GM18502 (cell line): Measurements from ENCODE around the gene PLD1.

ENCODE experiments used
- ATAC-seq: cut with Tn5 transposase; IDR thresholded peaks from one replicate; pipeline ENCODE4 v1.9.1; 2021; ENCODE audit warnings: mild to moderate bottlenecking; ENCODE audit not compliant: unreplicated experiment, poor library complexity

PLD1 gene

DNA sequence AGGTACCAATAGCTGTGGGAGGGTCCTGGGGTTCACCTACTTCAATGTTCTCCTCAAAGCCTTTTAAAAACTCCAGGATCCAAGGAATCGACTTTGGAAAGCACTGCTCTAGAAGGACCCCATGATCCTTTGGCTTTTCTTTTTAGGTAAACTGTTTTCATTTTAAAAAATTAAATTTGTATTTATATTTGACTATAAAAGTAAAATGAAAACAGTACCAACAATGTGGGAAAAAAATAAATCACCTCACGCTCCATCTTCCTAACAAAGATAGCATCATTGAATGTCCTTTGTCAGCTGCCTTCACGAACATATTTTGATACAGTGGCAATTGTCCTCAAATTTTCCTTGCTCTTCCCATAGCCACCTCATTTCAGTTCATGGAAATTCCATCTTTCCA is 127.5 kb downstream of the PLD1 start:
- ATAC-seq, result no peak

DNA sequence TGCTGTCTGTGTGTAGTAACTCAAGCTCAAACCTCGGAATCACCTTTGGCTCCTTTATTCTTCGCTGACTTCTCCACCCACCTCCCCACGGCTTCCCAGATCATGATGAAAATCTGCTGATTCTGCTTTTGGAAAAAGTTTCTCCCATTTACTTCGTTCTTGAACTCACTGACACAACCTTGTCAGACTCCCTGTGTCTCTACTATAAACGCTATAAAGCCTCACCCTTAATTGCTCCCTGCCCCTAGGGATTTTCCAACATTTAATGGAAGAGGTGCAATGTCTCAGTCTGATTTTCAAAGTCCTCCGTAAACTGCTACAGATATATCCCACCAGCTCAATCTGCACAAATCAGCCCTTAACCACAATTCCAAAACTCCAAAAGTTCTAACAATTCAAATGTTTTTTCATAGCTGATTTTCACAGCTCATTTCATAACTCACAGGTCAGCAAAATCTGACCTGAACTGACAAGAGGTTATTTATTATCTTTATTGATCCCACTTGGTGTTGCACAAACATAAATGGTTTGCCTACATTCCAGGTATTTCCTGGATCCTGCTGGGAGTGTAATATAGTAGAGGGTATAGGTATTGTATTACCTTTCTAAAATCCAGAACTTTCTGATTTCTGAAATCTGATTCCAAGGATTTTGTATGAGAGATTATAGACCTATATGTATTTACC is 129.4 kb downstream of the PLD1 start:
- ATAC-seq, result no peak

DNA sequence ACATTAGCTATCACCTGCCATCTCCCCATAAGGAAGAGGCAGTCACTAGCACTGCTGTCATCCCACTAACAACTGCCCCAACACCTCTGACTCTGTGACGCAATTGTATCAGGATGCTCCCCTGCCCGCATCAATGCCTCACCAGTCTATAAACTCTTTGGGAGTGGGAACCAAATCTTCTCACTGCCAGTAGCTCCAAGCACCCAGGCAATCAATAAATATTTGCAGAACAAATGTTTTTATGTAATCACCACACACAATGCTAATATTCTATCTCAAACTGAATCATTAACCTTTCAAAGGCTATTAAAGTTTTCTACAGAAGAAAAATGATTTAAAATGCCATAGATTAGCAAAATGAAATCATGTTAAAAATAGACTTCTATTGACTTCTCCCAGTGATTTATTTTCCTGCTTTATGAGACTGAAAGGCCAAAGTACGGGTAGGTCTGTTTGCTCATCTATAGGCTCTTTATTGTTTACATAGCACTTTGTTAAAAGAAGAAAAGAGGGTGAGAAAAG is 131.3 kb downstream of the PLD1 start:
- ATAC-seq, result no peak

DNA sequence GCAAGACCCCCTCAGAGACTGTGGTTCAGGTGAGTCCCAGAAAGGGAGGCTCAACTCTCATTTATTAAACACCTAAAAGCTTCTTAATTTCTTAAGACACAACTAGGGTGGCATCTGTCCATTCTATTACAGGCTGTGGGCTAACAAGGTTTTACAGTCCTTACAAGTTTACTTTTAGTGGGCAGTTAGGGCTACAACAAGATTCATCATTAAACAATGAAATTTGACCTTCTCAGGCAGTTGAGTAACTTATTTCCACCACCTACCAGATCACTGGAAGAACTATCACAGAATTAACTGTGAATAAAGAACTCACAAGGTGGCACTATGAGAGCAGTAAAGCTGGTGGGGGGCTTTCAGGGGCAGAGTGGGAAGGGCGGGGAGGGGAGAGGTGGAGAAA is 132.6 kb downstream of the PLD1 start:
- no peak for ATAC-seq

DNA sequence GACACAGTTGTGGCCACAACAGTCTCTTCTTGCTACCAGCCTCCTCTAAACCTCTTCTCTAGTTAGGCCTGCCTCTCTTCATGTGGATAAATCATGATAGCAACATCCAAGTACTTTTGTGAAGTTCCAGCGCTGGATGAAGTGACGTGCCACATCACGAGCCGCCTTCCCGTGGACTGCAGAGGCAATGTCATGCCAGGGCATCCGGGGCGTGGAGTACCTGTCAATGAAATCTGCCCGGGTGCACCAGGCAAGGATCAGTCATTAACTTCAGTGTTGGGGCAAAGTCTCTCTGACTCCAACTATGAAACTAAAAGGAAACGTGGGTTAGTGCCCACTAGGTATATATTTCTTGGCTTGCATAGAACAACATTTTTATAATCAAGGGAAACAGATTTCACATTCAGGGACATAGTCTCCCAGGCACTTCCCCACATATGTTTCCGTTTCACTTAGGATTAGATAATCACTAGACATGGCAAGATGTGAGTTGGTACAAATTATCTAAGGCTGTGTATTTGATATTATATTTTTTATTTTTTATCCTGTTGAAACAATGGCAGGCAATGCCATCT is 133.6 kb downstream of the PLD1 start:
- ATAC-seq, result no peak

DNA sequence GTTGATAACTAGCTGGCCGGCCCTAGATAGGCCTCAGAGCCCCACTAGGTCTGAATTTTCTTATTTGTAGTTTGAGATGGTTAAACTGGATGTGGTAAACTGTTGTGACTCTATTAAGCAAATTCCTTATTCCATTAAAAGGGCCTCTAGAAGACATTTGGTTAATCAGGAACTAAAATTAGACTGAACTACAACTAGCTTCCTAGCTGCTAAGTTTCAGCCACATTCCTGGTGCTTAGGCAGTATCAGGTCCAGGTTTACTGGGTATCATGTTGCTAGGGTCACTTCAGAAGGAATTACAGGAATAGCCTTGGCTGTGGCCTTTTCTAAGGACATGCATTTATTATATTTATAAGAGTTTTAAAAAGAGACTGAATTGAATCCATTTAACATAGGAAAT is 136.3 kb downstream of the PLD1 start:
- no peak for ATAC-seq

DNA sequence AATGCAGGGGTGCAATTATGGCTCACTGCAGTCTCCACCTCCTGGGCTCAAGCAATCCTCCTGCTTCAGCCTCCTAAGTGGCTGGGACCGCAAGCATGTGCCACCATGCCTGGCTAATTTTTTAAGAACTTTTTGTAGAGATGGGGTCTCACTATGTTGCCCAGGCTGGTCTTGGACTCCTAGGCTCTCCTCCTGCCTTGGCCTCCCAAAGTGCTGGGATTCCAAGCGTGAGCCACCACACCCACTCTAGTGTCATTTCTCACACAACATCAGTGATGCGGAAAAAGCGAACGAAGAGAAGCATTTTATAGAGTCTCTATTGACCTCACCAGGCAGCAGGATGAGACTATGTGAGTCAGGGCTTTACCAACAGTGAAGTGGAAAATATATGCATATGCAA is 137.7 kb downstream of the PLD1 start:
- ATAC-seq, result no peak

DNA sequence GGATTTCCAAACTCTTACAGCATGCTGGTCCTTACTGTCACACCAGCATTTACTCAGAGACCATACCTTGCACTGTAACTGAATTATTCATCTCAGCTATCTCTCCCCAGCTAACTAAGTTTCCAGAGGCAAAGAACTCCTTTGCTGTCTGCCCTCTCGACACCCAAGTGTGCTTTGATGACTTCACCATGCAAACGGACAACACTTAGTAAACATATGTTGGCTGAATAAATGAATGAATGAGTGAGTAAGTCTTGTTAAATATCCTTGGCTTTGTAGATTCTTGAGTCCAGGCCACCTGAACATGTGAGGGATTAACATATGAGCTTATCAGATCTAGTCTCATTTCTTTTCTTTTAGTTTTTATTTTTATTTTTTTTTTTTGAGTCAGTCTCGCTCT is 138.2 kb downstream of the PLD1 start:
- ATAC-seq, result no peak

DNA sequence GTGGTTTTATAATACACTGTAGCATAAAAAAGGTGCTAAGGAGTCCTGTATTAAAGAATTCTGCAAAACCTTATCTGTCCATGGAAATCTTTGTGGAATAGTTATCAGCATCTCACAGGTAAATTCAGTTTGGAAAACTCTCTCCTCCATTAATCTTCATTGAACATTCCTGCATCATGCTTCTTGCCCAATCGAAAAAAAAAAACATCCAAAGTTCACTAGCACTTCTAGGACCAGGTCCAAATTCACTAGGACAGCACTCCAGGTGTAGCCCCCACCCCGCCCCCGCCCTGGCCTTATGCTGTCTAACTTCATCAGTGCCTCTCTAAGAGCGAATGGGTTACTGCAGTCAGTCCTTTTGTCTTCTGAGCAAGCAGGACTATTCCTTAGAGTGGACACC is 138.6 kb downstream of the PLD1 start:
- no peak for ATAC-seq

DNA sequence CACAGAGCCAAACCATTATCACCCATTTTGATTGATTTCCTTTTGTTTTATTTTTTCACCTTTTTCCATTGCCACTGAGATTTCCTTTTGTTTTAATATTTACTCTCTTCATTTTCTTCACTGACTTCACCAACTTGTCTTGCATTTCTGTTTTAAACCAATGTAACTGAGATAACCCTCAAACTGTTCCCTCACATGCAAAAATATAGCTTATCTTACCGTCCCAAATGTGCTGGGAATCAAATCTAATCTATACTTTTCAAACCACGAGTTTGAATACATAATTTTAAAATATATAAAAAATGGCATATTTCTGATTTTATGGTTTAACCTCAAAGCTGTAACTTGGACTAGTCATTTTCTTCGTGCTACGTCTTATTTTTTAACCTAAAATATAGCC is 143.8 kb downstream of the PLD1 start:
- no peak for ATAC-seq

DNA sequence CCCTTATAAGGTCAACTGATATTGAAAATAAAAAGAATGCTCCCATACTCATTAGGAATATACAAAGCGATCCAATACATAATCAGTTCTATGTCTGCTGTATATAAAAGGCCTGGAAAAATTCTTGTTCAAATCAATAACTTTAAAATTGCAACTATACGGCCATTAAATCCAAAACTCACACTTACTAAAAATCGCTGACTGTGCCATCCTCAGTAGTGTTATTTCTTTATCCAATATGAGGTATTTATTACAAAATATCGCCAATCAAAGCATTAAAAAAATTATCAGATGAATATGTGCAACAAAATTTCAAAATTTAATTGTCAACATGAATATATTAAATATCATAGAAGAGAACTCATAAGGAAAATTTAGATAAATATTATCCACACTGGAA is 146.5 kb downstream of the PLD1 start:
- ATAC-seq, result no peak

DNA sequence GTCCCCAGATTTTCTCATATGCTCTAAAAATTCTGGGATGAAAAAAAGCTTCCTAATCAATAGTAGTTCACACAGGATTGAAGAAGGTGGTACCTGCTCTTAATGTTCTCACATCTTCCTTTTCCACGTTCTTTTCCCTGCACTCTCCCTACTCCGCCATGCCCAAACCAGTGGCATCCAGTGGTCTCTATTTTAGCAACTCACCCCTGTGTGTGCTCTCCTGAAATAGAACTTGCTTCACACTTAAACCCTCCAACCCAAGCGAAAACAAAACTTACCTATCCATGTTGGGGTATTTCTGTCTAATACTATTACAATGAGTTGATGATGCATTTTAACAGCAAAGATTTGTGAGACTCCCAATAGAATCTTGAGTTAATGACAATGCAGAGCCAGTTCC is 148.8 kb downstream of the PLD1 start:
- no peak for ATAC-seq

DNA sequence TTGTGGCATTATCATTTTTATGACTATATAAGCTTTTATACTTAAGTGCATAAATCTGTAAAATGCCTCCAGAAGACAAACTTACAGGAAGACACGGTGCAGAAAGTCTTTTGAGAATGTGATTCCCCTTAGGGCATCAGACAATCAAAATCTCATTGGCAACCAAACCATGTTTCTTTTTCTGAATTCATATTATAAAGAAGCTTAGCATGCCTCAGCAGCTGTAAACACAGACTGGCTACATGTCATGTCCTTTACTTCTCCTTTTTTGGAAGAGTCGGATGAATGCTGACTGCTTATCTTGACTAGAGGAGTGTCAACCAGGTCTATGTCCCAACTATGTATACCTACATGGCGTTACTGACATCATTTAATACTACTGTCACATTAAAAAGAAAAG is 150.1 kb downstream of the PLD1 start:
- ATAC-seq, result no peak

DNA sequence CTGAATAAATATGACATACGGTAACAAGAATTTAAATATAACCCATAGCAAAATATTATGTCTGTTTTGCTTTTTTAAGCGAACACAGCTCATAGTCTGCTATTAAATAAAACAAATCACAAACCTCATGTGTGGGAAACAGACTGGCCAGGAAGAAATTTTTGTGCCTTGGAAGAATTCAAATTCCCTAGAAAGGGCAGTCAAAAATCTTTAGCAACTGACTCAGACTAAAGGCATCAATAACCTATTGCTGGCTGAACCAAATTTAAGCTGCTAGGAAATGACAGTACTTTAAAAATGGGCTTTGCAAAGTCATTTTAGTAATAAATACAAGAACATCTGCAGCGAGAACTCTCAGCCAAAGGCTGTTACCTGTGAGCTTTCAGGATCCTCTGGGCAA is 151.4 kb downstream of the PLD1 start:
- no peak for ATAC-seq

DNA sequence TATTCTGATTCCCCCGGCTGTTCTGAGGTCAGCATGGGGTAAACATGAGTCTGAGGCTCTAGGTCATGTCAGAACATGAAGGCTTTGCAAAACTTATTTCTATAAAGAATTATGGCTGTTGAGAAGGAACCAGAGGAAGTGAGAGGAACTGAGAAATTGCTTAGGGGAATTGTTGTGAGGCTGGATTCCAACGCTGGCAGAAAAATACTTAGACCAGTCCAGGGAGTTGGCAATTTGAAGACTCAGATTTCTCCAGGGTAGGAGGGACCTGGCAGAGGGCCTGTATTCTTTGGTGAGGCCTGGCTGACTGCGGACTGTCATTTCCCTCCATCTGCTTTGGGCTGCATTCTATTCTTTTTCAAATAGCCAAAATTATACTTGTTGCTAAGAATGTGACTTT is 155.5 kb downstream of the PLD1 start:
- ATAC-seq, result no peak

DNA sequence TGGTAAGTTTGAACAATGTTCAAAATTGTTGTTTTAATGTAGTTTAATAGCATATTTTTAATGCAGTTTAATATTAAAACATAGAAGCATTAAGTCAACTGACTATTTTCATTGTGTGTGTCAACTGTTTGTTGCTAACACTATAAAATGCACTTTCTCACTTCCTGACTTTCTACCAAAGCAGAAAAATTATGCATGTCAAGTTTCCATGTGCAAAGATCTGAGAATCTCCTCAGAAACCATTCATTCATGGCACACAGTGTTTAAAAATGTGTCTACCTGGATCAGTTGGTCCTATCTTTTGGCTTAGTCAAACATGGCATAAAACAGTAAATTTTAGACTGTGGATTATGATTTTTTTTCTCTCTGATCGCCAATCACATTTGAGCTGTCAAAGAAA is 156.0 kb downstream of the PLD1 start:
- ATAC-seq, result no peak

DNA sequence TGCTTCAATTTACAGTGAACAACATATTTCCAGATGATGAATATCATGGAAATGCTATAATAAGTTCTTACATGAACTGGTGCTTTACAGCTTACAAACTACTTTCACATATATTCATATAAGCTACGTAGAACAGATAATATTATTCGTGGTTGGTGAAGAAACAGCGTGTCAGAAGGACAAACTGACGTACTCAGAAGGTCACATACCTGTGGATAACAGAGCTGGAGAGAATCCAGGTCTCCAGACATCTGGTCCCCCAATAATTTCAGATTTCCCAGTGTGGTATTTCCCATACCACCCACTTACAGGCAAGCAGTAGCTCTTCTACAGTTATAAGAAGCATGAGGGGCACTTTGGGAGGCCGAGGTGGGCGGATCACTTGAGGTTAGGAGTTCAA is 156.6 kb downstream of the PLD1 start:
- ATAC-seq, result no peak

DNA sequence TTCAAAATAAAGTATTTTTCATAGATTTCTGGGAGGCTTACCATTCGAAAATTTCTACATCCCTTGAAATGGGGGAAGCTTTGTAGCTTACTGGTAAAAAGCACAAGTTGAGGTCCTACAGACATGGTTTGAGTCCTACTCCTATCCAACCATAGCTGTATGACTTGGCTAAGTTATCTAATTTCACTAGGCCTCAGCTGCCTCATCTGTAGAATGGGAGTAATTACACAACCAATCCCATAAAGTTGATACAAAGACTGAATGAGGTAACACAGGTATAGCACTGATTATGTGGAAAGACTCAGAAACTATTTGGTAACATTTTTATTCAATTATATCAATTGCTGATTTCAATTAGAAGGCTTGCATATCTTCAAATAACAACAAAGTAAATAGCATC is 157.4 kb downstream of the PLD1 start:
- ATAC-seq, result no peak

DNA sequence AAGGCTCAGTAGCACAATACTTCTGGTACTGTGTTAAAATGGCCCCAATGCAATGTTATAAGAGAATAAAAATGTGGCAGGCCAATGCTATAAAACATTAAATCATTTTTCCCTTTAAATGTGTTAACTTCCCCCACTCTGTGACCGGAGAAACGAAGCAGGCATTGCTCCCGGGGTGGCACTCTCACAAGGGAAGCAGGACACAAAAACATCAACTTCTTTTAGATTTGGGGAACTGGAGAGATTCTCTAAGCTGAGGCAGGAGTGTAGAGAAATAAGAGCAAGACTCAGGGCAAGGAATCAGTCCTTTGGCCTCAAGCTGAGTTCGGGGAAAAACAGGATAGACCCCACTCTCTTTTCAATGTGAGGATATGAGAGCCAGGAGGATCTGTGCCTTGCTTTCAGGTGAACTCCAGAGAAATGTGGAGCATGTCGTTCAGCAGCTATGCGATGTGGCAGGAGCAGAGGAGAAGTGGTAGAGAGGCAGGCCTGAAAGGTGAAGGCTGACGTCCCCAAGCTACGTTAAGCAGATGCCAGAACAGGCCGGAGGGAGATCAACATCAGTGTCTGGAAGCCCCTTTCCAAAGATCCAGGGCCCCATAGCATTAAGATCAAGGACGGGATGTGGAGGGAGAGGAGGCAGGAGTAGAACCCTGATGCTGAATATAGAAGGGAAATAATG is 160.2 kb downstream of the PLD1 start:
- ATAC-seq, result no peak

DNA sequence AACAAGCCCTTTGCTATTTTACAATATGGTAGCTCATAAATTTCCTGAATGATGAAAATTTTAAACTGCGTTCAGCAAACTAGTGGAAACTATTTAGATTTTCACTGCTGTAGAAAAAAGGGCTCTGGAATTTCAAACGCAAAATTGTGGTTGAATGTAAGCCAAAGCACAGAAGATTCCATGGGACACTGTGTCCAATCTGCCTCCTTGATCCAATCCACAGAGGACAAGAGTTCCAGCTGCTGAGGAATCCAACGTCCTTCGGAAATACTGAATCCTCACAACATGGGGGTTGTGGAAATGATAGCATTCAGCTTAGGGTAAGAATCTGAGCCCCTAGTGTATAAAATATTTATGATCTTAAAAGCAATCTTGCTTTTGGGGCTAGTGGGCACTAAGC is 161.0 kb downstream of the PLD1 start:
- ATAC-seq, result no peak

DNA sequence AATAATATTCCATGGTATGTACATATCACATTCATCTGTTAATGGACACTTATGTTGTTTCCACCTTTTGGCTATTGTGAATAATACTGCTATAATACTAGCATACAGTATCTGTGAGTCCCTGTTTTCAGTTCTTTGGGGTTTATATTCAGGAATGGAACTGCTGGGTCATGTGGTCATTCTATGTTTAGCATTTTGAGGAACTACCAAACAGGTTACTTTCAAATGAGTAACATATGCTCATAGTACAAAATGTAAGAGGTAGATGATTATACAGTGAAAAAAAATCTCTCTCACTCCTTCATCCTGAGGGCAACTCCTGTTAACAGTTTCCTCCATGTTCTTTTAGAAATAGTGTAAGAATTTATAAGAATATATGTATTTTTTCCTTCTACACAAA is 162.2 kb downstream of the PLD1 start:
- no peak for ATAC-seq
